Activated CD8-positive, alpha-beta memory T cell treated with anti-CD3 and anti-CD28 coated beads for 1 hour (primary cell): ENCODE data around the gene GTPBP4.

Source experiments
- DNase-seq, 2 donors: peaks; one replicate each; pipeline ENCODE4 v3.0.0-alpha.2; 2020; ENCODE audit warnings: low read depth in 1 of 2; ENCODE audit errors: extremely low read depth in 1 of 2

GTPBP4 gene

GRCh38 chr10:966466-967235, 21.6 kb upstream of the GTPBP4 start:
- no peak for DNase-seq

GRCh38 chr10:968546-969199, 19.6 kb upstream of the GTPBP4 start:
- no peak for DNase-seq

- no peak for DNase-seq
Measured at GRCh38 chr10:969473-970150, 18.6 kb upstream of the GTPBP4 start.

GRCh38 chr10:970311-971149, 17.7 kb upstream of the GTPBP4 start:
- DNase-seq: no peak

- no peak for DNase-seq
Measured at GRCh38 chr10:971150-971542, 17.1 kb upstream of the GTPBP4 start.

GRCh38 chr10:971613-972012, 16.6 kb upstream of the GTPBP4 start:
- no peak for DNase-seq

GRCh38 chr10:972763-973162, 15.5 kb upstream of the GTPBP4 start:
- DNase-seq: no peak

GRCh38 chr10:974038-974784, 14.0 kb upstream of the GTPBP4 start:
- no peak for DNase-seq

GRCh38 chr10:974785-975074, 13.5 kb upstream of the GTPBP4 start:
- no peak for DNase-seq

GRCh38 chr10:976316-976715, 11.9 kb upstream of the GTPBP4 start:
- no peak for DNase-seq

- DNase-seq: no peak
Measured at GRCh38 chr10:978826-979421, 9.3 kb upstream of the GTPBP4 start.

GRCh38 chr10:980468-981093, 7.7 kb upstream of the GTPBP4 start:
- no peak for DNase-seq

- DNase-seq: no peak
Measured at GRCh38 chr10:983401-983800, 4.8 kb upstream of the GTPBP4 start.

- no peak for DNase-seq
Measured at GRCh38 chr10:983971-984655, 4.1 kb upstream of the GTPBP4 start.

GRCh38 chr10:985361-985760, 2.9 kb upstream of the GTPBP4 start:
- no peak for DNase-seq

- DNase-seq: no peak
Measured at GRCh38 chr10:986137-986825, 2.0 kb upstream of the GTPBP4 start.

- no peak for DNase-seq
Measured at GRCh38 chr10:986881-987619, 1.2 kb upstream of the GTPBP4 start.

- DNase-seq: no peak
Measured at GRCh38 chr10:987620-987869, 689 bp upstream of the GTPBP4 start.
